Glutamatergic neuron (in vitro differentiated cells): ENCODE data around the gene CCDC188. TPM values are rescaled to one million over a fixed set of nuclear protein-coding genes. Genes with fewer than 3 reads are reported as not detected.

Source experiments
- DNase-seq: peaks from one replicate; pipeline ENCODE4 v3.0.0; 2022
- H3K27ac Mint-ChIP-seq: one replicate; pipeline ENCODE4 v1.8.0; 2020; ENCODE audit warnings: mild to moderate bottlenecking, mixed read lengths, inconsistent platforms; ENCODE audit not compliant: unreplicated experiment
- H3K27me3 Mint-ChIP-seq: one replicate; pipeline ENCODE4 v1.8.0; 2020; ENCODE audit warnings: mild to moderate bottlenecking, moderate library complexity, mixed read lengths, inconsistent platforms; ENCODE audit not compliant: unreplicated experiment
- H3K36me3 Mint-ChIP-seq: one replicate; pipeline ENCODE4 v1.8.0; 2020; ENCODE audit warnings: mild to moderate bottlenecking, mixed read lengths, inconsistent platforms; ENCODE audit not compliant: unreplicated experiment
- H3K4me1 Mint-ChIP-seq: one replicate; pipeline ENCODE4 v1.8.0; 2020; ENCODE audit warnings: mild to moderate bottlenecking, low read depth, mixed read lengths, inconsistent platforms; ENCODE audit not compliant: unreplicated experiment
- H3K4me3 Mint-ChIP-seq: one replicate; pipeline ENCODE4 v1.8.0; 2020; ENCODE audit warnings: mild to moderate bottlenecking, mixed read lengths, inconsistent platforms; ENCODE audit not compliant: unreplicated experiment
- H3K9me3 Mint-ChIP-seq: one replicate; pipeline ENCODE4 v1.8.0; 2020; ENCODE audit warnings: mild to moderate bottlenecking, moderate library complexity, mixed read lengths, inconsistent platforms; ENCODE audit not compliant: unreplicated experiment
- total RNA-seq: library from RNA; stranded (reverse); fragmentation: NEBNext Ultra II Directional; extraction: Animal tissue kit (Norgen Biotek cat#: 25700); gene quantifications from one replicate; pipeline ENCODE4 v1.2.1, GENCODE V29; 2021; ENCODE audit not compliant: unreplicated experiment
- TF ChIP-seq, protein P1 (sequence below): fragments of 200-600 bp; sonication (generic); IDR thresholded peaks from one replicate; pipeline ENCODE4 v1.5.0; 2021; ENCODE audit not compliant: partially characterized antibody, unreplicated experiment

The CCDC188 gene
- total RNA-seq, 1 donor from 2014 or later = 0.54 TPM

DNA sequence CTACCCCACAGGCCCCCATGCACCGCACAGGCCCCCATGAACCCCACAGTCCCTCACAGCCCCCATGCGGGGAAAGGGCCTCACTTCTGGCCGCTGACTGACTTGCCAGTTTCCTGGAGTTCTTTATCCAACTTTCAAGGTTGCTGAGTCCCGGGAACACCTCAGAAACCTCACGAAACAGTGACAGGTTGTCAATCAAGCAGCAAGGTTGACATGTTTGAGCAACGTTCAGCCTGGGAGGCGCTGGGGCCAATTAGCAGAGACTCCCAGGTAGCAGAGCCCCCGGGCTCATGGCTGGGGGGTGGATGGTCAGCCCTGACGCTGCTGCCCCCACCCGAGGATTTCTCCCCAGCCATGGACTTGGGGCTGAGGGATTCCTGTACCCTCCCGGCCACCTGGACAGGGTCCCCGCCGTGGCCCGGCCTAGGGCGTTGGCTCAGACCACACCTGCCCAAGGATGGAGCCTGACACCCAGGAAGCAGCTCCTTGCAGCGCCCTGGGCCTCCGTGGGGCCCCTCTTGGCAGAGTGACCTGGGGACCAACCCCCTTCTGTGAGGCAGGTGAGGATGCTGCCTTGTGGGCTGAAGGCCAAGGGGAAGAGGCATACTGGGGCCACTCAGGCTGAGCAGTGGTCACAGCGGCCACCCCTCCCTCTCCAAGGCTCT lies 33.8 kb upstream of the CCDC188 start:
- H3K27me3 Mint-ChIP-seq = peaks cover 2% of the 10 kb centered on the region
- DNase-seq = no peak
- no peaks in the 10 kb centered on the region for H3K36me3 Mint-ChIP-seq
- no peak overlapping the region for H3K27ac Mint-ChIP-seq
- TF ChIP-seq, protein P1, sequence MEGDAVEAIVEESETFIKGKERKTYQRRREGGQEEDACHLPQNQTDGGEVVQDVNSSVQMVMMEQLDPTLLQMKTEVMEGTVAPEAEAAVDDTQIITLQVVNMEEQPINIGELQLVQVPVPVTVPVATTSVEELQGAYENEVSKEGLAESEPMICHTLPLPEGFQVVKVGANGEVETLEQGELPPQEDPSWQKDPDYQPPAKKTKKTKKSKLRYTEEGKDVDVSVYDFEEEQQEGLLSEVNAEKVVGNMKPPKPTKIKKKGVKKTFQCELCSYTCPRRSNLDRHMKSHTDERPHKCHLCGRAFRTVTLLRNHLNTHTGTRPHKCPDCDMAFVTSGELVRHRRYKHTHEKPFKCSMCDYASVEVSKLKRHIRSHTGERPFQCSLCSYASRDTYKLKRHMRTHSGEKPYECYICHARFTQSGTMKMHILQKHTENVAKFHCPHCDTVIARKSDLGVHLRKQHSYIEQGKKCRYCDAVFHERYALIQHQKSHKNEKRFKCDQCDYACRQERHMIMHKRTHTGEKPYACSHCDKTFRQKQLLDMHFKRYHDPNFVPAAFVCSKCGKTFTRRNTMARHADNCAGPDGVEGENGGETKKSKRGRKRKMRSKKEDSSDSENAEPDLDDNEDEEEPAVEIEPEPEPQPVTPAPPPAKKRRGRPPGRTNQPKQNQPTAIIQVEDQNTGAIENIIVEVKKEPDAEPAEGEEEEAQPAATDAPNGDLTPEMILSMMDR = no peak
- peaks cover 2% of the 10 kb centered on the region for H3K9me3 Mint-ChIP-seq
- no peaks in the 10 kb centered on the region for H3K4me1 Mint-ChIP-seq
- H3K4me3 Mint-ChIP-seq = no peak overlapping the region

DNA sequence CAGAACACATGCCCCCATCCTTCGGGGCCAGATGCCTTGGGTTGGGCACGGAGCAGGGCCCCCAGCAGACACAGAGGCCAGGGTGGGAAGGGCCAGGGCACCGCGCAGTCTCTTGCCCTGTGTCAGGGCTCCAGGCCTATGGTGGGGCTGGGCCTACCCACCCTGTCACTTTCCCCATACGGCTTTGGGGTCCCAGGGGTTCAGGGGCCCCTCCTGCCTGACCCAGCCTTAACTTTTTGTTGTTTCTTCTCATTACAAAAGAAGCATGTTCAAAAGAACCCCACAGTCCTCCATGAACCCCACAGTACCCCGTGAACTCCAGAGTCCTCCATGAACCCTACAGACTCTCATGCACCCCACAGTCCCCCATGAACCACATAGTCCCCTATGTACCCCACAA lies 33.0 kb upstream of the CCDC188 start:
- Mint-ChIP-seq H3K4me1 (no peaks in the 10 kb centered on the region), H3K4me3 (no peak overlapping the region), H3K36me3 (no peaks in the 10 kb centered on the region), H3K27me3 (peaks cover 2% of the 10 kb centered on the region), H3K27ac (no peak overlapping the region), H3K9me3 (peaks cover 2% of the 10 kb centered on the region)
- TF ChIP-seq, protein P1 = no peak
- no peak for DNase-seq

DNA sequence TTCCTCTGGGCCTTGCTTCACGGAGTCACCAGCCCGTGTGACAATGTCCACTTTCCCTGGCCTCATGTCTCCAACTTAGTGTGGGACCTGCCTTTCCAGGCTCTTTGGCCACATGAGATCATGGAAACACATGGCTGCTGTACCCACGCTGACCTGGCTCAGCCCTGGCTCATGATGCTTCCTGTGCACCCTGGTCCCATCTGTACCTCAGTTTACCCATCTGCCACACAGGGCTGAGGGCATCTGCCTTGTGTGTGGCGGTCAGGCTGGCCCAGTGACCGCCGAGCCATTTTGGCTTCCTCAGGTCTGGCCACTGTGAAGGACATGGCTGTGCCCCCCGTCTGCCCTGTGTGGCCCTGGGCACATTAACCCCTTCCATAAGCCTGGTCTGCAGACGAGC lies 32.2 kb upstream of the CCDC188 start:
- DNase-seq = no peak
- no peak overlapping the region for H3K27ac Mint-ChIP-seq
- TF ChIP-seq, protein P1 = no peak
- H3K27me3 Mint-ChIP-seq = peaks cover 2% of the 10 kb centered on the region
- no peak overlapping the region for H3K4me3 Mint-ChIP-seq
- H3K4me1 Mint-ChIP-seq = no peaks in the 10 kb centered on the region
- peaks cover 2% of the 10 kb centered on the region for H3K9me3 Mint-ChIP-seq
- H3K36me3 Mint-ChIP-seq = no peaks in the 10 kb centered on the region

DNA sequence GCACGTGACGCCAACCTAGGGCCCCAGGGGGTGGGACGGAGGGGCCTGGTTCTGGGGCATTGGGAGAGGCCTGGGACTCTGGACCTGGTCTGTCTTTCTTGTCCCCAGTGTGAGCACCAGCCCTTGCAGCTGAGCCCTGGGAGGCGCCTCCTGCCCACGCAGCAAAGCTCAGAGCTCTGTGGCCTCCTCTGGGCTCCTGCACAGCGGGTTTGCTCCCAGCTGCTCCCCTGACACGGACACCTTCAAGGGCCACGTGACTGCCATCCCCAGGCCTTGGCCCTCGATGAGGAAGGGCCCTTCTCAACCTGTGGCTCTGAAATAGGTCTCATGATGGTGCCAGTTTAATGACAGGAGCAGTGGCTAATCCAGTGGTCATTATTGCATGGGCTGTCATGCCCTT lies 31.5 kb upstream of the CCDC188 start:
- TF ChIP-seq, protein P1 = no peak
- DNase-seq = no peak
- Mint-ChIP-seq H3K27ac (no peak overlapping the region), H3K4me1 (peaks cover 1% of the 10 kb centered on the region), H3K36me3 (no peaks in the 10 kb centered on the region), H3K4me3 (no peak overlapping the region), H3K27me3 (peaks cover 3% of the 10 kb centered on the region), H3K9me3 (peaks cover 2% of the 10 kb centered on the region)

DNA sequence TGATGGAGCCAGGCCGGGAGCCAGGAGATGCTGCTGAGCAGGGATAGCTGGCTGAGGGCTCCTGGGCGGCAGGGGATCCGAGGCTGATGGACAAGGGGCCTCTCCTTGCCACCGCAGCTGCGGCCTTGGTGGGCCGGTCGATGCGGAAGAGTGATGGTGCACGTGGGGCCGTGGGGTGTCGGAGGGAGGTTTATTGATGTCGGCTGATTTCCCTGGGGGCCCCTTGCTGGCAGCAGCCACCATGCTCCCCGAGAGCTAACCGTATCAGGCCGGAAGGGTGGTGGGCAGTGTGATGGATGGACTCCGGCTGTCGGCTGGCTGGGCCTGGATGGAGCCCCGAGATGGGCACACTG lies 31.0 kb upstream of the CCDC188 start:
- Mint-ChIP-seq H3K9me3 (peaks cover 2% of the 10 kb centered on the region), H3K4me3 (no peak overlapping the region), H3K27ac (no peak overlapping the region), H3K4me1 (peaks cover 5% of the 10 kb centered on the region), H3K36me3 (no peaks in the 10 kb centered on the region), H3K27me3 (peaks cover 4% of the 10 kb centered on the region)
- TF ChIP-seq, protein P1 = no peak
- no peak for DNase-seq
